ENCODE measurements around the gene STK38L. TPM values are rescaled to one million over a fixed set of nuclear protein-coding genes. Genes with fewer than 3 reads are reported as not detected.

Gene STK38L
- total RNA-seq, 1 experiment from 2014 or later: 25.2 TPM

GRCh38 chr12:27198036-27198435, 46.0 kb upstream of the STK38L start:
- intact Hi-C loops (cut with micrococcal nuclease; ENCODE audit: unreplicated experiment) (no loop called here), in situ Hi-C loops (cut with HindIII; ENCODE audit: low pct_unique_long_range_greater_than_20kb, low sequenced_read_pairs) (no loop called here)
- H3K4me1 ChIP-seq (ENCODE audit: control insufficient read depth, insufficient read depth, low read length): no peaks in the 10 kb centered on the region
- H3K27ac ChIP-seq (ENCODE audit: low read length): no peak overlapping the region
- no peaks in the 10 kb centered on the region for H3K9me3 ChIP-seq (ENCODE audit: control insufficient read depth, insufficient read depth, low read depth, low read length)
- no TSS peak for BruUV-seq (replicated peaks)
- POLR2A ChIA-PET: no interaction called here
- CTCF ChIA-PET: interaction anchor here (0.8 kb wide), 1 partner anchor 8 kb away, joined by 3 read pairs; no protein-coding TSS in a partner anchor
- ATAC-seq: no peak
- no peaks in the 10 kb centered on the region for H3K36me3 ChIP-seq (ENCODE audit: control insufficient read depth, insufficient read depth, low read length)
- no peak overlapping the region for H3K4me3 ChIP-seq (ENCODE audit: low read depth in 2 of 2, low read length in 2 of 2)
- TF ChIP-seq TCF7L2 (IDR thresholded peaks at IDR 0.05; ENCODE audit: low read depth, low read length) (no peak), SIN3A (IDR thresholded peaks at IDR 0.05; ENCODE audit: borderline replicate concordance, insufficient read depth, low read depth, low read length) (no peak), CTCF (IDR thresholded peaks at IDR 0.05) (no peak), POLR2AphosphoS5 (IDR thresholded peaks at IDR 0.05; ENCODE audit: low read depth, low read length) (no peak), REST (IDR thresholded peaks at IDR 0.05; ENCODE audit: insufficient read depth in 1 of 2, low read depth in 2 of 2, low read length in 1 of 2) (no peak)
- peaks cover 16% of the 10 kb centered on the region for H3K27me3 ChIP-seq (ENCODE audit: control insufficient read depth, insufficient read depth, low read length)
- no peak for DNase-seq (ENCODE audit: low read depth, low spot score)

GRCh38 chr12:27199638-27200300, 44.3 kb upstream of the STK38L start:
- DNase-seq (ENCODE audit: low read depth, low spot score) (no peak), ATAC-seq (no peak)
- ChIA-PET CTCF (no interaction called here), POLR2A (no interaction called here)
- peaks cover 16% of the 10 kb centered on the region for H3K27me3 ChIP-seq (ENCODE audit: control insufficient read depth, insufficient read depth, low read length)
- H3K4me1 ChIP-seq (ENCODE audit: control insufficient read depth, insufficient read depth, low read length): no peaks in the 10 kb centered on the region
- intact Hi-C loops (cut with micrococcal nuclease; ENCODE audit: unreplicated experiment): no loop called here
- TF ChIP-seq POLR2AphosphoS5 (IDR thresholded peaks at IDR 0.05; ENCODE audit: low read depth, low read length) (no peak), REST (IDR thresholded peaks at IDR 0.05; ENCODE audit: insufficient read depth in 1 of 2, low read depth in 2 of 2, low read length in 1 of 2) (no peak), TCF7L2 (IDR thresholded peaks at IDR 0.05; ENCODE audit: low read depth, low read length) (no peak), CTCF (IDR thresholded peaks at IDR 0.05) (no peak), SIN3A (IDR thresholded peaks at IDR 0.05; ENCODE audit: borderline replicate concordance, insufficient read depth, low read depth, low read length) (no peak)
- BruUV-seq (replicated peaks): no TSS peak
- no peaks in the 10 kb centered on the region for H3K9me3 ChIP-seq (ENCODE audit: control insufficient read depth, insufficient read depth, low read depth, low read length)
- H3K36me3 ChIP-seq (ENCODE audit: control insufficient read depth, insufficient read depth, low read length): no peaks in the 10 kb centered on the region
- in situ Hi-C loops (cut with HindIII; ENCODE audit: low pct_unique_long_range_greater_than_20kb, low sequenced_read_pairs): no loop called here
- H3K27ac ChIP-seq (ENCODE audit: low read length): no peak overlapping the region
- no peak overlapping the region for H3K4me3 ChIP-seq (ENCODE audit: low read depth in 2 of 2, low read length in 2 of 2)
